HG02938 (cell line): ENCODE data around the gene PCGF3.
"Not testable (repeated sequence)": the region's sequence is repeated elsewhere in the genome, so short reads cannot be mapped to it uniquely, and the experiment has no call there.

ENCODE experiments used
- ATAC-seq: cut with Tn5 transposase; IDR thresholded peaks from one replicate; pipeline ENCODE4 v1.9.1; 2021; ENCODE audit warnings: mild to moderate bottlenecking, moderate library complexity; ENCODE audit not compliant: unreplicated experiment

Gene PCGF3

DNA sequence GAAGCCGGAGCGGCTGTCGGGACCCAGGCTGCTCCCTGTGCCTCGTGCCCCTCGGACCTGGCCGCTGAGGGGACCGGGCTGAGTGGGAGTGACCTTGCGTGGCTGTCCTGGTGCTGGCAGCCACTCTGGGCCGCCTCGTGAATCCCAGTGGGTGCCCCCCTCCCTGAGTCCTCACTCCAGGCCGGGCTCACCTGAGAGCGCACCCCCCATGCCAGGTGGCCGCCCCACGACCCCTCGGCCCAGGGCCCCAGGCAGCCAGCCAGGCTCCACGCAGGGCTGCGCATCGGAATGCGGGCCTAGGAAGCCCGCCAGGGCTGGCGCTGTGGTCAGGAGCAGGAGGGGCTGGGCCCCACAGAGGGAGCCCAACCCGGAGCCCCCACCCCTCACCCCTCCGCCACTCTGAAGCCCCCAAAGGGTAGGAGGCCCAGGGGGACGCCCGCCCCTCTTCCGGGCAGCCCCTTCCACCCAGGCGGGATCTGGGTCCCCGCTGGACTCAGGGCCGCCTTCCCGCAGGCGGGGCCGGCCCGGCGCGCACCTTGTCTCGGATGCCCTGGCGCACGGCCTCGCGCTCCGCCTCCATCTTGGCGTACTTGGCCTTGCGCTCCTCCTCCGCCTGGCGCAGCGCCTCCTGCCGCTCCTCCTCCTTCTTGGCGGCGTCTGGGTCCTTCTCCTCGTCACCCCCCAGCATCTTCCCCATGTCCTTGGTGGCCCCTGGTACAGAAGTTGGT is 86.4 kb downstream of the PCGF3 start:
- no peak for ATAC-seq

DNA sequence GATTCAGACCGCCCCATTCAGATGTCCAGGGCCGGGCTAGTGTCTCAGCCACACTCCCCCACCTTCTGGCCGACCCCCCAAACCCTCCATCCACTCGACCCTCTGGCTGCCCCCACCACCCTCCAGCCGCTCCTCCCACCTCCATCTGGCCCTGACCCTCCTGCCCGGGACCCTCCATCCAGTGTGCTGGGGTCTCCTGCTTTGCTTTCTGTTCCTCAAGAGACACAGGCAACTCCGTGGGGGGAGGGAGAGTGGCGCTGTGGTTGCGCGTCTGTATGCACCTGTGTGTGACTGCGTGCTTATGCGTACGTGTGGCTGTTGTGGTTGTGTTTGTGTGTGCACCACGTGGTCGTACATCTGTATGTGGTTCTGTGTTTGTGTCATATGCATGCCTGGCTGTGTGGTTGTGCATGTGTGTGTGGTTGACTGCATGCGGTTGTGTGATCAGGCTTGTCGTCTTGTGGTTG is 87.0 kb downstream of the PCGF3 start:
- no peak for ATAC-seq

DNA sequence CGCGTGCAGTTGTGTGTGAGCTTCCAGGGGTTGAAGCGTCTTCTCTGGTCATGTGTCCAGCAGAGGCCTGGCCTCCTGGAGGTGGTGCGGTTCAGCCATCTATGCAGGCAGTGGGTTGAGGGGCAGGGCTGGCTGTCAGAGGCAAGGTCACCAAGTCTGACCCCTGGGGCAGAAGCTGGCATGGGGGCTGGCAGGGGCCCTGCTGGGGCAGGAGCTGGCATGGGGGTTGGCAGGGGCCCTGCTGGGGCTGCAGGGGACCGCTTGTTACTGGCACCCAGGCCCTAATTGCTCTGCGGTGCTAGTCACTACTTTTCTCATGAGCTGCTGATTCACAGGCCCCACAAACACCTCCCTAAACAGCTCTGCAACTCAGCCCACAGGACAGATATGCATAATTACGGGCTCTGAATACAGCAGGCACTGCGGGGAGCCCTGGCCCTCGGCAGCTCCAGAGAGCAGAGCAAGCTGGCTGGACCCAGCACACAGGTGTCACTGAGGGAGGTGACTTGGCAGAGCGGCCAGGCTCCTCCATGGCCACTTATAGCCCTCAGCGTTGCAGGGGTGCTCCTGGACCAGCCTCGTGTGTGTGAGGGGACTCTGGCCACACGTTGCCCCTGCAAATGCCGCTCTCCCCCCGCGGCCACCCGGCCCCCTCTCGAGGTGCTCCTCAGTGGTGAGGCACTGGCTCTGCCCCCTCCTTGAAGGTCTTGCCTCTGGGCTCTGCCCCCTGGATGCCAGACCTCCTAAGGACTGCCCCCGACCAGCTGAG is 87.6 kb downstream of the PCGF3 start:
- ATAC-seq = no peak

DNA sequence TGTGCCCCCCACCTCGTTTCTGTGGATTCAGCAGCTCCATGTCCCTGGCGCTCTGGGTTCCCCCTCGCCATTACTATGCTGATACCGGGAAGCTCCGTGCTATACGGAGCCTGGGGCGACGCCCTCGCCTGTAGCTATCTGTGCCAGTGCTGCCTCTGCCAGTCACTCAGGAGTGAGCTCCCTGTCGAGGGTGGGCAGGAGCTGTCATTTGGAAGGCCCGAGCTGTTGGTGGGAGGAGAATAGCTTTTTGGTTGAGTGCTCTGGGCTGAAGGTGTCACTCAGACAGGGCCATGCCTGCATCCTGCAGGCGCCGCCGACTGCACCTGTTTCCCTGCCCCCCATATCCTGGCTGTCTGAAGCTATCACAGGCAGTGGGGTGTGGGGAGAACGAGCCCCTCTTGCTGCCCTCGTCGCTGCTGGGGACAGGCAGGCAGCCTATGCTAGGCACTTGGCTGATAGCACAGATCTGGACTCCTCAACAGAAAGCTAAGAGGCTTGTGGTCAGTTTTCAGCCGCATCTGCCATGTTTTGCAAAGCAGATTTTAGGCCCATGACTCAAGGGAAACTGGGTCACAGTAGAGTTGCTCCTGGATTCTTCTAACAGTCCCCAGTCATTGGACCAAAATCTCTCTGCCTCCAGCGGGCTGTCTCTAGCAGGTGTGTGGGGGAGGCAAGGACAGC is 88.4 kb downstream of the PCGF3 start:
- no peak for ATAC-seq

DNA sequence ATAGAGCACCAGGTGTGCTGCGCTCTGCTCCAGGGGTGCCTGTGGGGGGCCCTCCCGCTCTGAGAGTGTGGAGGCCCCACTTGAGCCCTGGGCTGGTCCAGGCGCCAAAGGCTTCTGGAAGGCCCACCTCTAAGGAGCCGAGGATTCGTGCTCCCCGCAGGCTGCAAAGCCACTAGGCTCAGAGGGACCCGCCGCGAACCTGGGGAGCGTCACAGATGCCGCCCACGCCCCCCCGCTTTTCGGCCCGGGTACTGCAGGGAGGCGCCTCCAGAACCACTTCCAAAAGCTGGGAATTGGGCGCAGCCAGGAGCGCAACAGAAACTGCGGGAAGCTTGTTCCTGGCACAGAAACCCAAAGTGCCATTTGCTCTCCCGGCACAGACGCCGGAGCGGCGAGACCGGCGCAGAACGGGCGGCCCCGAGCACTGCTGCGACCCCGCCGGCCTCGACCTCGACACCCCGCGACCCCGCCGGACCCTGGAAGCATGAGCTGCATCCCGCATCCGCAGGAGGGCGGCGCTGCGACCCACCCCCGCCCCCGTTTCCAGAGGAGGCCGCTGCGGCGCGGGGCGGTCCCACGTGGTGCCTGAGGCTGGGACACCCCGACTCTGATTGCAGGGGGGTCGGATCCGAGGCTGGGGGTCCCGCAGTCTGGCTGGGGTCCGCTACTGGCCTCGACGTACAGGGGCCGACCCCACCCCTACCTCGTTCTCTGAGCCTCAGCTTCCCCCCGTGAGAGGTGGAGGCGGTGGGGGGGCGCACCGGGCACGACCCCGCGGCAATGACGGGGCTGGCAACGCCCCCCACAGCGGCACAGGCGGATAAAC is 89.5 kb downstream of the PCGF3 start:
- ATAC-seq = no peak

DNA sequence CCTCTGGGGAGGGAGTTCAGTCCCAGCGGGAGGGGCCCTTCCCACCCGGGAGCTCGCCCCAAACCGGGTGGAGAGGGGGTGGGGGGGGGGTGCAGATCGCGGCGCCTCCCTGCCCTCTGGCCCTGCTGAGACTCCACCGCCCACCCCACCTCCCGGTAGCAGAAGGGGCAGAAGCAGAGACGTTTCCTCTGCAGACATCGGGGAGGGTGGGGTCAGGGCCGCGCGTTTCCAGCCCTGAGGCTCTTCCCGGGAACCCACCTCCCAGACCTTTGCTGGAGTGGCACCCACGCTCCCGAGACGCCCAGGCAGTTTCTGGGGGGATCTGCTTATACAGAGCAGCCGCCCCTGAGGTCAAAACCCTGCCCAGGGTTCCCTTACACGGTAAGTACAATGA is 90.1 kb downstream of the PCGF3 start:
- ATAC-seq = no peak

DNA sequence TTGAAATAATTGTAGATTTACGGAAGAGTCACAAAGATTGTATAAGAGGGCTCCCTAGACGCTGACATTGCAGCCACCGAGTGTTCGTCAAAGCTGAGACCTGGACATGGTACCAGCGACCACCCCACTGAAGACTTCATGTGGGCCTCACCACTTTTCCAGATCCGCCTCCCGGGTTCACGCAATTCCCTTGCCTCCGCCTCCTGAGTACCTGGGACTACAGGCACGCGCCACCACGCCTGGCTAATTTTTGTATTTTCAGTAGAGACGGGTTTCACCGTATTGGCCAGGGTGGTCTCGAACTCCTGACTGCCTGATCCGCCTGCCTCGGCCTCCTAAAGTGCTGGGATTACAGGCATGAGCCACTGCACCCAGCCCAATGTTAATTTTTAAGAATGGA is 90.6 kb downstream of the PCGF3 start:
- no peak for ATAC-seq

DNA sequence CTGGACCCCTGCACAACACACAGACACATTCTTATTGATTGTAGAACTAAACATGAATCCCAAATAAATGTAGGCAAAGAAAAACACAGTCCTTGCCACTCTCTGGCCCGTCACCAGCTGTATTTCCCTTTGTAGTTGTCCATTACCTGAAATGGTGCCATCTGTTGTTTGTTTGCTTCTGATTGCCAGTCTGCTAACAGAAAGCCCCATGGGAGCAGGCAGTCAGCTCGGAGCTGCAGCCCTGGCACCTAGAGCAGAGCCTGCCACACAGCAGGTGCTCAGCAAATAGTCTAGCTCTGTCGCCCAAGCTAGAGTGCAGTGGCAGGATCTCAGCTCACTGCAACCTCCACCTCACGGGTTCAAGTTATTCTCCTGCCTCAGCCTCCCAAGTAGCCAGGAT is 91.4 kb downstream of the PCGF3 start:
- no peak for ATAC-seq

DNA sequence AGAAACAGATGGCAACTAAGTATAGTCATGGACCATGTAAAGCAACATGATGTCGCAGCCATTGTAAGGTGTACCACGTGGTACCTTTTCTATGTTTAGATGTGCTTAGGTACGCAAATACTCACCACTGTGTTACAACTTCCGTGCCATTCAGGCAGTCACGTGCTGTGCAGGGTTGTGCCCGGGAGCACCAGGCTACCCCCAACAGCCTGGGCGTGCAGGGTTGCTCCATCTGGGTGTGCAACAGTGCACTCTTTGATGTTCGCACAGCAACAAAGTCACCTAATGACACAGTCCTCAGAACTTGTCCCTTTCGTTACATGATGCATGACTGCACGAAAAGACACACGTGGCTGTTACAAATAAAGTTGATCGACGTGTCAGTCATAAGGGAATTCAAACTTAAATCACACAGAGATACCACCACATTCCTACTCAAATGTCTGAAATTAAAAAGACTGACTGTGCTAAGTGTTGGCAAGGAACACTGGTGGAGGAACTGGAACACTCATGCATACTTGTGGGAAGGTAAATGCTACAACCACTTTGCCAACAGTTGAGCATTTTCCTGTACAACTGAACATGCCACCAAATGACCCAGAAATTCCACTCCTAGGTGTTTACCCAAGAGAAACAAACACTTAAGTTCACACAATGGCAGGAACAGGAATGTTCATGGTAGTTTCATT is 95.9 kb downstream of the PCGF3 start:
- ATAC-seq = no peak

DNA sequence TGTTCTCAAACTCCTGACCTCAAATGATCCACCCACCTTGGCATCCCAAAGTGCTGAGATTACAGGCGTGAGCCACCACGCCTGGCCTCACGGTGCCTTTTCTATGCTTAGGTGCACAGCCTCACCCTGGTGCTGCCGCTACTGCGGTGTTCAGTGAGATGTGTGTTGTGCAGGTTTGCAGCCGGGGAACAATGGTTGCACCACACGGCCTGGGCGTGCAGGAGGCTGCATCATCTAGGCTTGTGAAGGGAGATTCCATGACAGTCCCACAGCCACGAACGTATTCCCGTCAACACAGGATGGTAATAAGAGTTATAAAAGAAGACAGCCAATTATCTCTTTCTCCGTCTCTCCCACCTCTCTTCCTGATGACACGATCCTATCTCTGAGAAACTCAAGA is 98.3 kb downstream of the PCGF3 start:
- ATAC-seq = no peak

DNA sequence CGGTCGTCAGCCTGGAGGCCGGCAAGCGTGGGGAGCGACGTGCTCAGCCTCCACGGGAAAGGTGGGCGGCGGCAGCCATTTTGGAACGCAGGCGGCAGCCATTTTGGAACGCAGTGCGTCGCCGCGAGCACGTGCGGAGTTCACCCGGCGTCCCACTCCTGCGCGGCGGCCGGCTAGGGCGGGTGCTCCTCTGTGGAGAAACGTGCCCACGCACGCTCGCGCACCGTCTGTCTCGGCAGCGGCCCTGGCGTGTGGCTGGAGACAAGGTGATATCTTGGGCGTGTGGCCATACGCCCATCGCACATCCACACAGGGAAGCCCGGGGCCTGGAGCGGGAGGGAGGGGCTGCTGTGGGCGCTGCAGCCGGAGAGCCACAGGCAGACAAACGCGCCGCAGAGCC is 99.2 kb downstream of the PCGF3 start:
- ATAC-seq = no peak

DNA sequence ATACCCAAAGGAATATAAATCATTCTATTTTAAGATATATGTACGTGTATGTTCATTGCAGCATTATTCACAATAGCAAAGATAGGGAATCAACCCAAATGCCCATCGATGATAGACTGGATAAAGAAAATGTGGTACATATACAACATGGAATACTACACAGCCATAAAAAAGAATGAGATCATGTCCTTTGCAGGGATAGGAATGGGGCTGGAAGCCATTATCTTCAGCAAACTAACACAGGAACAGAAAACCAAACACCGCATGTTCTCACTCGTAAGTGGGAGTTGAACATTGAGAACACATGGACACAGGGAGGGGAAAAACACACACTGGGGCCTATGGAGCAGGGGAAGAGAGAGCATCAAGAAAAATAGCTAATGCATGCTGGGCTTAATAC is 101.3 kb downstream of the PCGF3 start:
- not testable (repeated sequence) for ATAC-seq

DNA sequence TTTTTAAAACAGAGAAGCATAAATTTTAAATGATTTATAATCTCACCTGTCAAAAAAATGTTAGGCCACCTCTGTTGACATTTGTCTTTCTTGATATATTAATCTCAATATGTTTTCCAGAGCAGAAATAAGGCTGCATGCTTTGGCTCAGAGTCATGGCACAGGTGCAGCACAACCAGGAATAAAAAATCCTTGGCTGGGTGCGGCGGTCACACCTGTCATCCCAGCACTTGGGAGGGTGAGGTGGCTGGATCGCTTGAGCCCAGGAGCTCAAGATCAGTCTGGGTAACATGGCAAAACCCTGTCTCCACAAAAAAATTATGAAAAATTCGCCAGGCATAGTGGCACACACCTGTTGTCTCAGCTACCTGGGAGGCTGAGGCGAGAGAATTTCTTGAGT is 102.2 kb downstream of the PCGF3 start:
- no peak for ATAC-seq

DNA sequence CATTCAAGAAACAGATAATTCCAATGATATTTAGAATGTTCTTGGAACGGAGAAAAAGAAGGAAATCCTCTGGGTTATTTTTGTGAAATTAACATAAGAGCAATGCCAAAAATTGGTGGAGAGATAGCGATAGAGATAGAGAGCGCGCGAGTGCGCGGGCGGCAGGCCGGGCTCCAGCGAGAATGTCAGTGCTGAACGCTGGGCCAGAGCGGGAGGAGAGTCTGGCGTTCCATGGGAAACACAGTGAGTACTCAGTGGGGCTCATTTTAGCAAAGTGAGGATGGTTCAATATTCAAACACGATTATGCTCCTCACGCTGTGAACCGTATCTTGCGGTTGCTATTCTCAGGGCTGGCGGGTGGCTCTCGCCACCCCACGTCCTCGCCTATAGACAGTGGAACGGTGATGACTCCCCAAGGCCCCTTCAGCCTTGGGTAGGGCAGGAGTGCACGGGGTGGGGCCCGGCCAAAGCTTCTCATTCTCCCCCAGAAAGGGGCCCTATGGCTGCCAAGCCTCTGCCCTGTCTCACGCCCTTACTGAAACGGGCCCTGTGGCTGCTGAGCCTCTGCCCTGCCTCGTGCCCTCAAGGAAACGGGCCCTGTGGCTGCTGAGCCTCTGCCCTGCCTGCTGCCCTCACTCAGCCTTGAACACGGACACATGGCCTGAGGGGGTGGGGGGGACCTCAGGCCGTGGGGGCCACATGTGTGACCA is 103.4 kb downstream of the PCGF3 start:
- ATAC-seq = no peak

DNA sequence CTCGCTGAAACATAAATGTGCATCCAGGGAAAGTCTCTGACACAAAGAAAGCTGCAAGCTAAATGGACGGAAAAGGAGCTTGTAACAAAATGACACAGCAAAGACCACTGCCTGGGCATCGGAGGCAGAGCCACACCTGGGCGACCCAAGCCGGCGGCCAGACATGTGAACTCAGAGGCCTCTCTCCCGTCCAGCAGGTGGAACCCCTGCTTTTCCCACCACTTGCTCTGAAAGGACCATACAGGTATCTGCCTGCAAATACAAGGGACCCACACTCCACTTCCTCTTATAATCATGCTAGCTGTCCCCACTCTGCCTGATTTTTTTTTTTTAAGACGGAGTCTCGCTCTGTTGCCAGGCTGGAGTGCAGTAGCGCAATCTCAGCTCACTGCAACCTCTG is 108.3 kb downstream of the PCGF3 start:
- no peak for ATAC-seq

DNA sequence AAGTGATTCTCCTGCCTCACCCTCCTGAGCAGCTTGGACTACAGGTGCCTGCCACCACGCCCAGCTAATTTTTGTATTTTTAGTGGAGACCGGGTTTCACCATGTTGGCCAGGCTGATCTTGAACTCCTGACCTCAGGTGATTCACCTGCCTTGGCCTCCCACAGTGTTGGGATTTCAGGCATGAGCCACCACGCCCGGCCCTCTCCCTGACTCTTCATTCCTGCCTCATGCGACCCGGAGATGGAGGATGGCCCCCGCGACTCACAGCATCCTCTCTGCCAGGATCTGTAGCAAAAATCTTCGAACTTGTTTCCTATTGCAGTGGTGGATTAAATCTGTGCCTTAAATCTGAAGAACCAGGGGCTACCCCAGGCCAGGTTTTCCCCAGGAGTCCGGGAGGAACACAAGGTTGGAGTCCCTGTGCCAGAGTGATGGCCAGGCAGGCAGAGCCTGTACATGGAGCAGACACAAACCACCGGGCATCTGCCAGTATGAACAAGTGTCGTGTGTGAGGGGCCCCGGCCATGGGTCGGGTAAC is 108.7 kb downstream of the PCGF3 start:
- ATAC-seq = no peak

DNA sequence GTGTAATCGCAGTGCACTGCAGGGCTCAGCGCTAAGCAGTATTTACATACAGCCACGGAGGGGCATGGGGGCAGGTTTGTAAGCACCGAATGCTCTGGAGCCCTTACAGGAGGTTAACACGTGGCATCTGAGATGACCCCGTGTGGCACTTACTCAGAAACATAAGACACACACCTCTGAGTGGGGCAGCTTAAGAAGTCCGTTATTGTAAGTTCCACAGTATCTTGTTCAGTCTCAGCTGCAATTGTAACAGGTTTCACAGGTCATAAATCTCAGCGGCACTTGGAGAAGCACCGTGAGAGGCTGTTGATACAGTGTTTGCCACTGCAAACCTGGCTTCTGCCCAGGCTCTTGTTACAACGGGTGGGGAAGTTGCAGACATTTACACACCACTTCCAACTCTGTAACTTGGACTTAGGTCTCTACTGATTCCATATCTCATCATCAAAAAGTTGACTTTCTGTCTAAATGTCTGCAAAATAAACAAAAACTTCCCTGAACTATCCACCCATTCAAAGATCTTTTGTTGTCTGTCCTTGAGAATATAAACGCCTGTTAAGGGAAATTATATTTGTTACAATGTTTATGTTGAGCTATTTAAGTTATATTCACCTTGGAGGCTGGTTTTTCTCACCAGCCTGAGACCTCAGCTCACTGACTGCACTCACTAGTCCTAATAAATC is 110.0 kb downstream of the PCGF3 start:
- ATAC-seq = no peak

DNA sequence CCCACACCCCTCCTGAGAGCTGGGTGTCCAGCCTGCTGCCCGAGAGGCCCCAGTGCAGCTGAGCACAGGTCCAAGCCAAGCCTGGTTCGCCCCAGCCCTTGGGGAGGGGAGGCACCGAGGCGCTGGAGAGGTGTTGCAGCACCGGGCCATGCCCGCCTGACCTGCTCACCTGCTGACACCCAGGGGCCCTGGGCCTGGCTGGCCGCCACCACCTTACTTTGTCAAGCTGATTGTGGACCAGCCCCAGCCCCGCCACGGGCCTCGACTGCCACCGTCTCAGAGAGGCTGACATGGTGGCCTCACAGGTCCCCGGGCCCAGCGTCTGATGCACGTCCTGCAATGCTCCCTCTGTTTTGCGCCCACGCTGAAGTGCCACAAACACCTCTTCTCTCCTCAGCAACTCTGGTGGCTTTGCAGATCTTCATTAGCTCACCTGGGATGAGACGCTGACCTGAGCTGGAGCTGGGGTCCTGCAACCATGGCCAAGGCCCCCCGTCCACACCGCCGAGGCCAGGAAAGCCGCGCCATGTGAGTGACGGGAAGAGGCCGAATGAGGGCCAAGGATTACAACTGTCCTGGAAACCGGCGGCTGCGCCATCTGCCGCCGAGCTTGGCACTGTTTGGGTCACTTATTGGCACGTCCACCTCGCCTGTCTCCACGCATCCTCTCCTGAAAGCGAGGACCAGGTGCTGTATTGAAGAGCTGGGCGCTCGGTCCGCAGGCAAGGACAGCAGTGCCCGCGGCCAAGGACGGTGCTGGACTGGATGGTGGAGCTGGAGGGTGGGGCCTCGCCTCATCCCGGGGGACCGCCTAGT is 112.7 kb downstream of the PCGF3 start:
- no peak for ATAC-seq
